Measurements from ENCODE around the gene MAPK1IP1L.

DNA sequence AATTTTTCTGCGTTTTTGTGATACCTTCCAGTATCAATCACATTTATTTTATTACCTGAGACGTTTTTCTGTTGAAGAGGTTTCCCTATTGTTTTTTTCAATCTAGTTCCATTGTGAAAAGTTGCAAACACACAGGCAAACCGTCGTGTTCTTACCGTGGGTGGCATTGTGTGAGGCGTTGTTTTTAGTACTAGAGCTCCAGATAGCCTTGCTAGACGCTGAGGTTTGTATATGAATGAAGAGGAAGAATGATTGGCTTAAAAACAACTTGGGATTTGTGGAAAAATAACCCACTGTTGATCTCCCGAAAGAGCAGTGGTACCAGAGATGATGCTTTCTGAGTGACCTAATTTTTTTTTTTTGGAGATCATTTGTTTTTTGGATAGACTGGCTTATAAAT lies 23.4 kb upstream of the MAPK1IP1L start:
- TF ChIP-seq, protein P1, sequence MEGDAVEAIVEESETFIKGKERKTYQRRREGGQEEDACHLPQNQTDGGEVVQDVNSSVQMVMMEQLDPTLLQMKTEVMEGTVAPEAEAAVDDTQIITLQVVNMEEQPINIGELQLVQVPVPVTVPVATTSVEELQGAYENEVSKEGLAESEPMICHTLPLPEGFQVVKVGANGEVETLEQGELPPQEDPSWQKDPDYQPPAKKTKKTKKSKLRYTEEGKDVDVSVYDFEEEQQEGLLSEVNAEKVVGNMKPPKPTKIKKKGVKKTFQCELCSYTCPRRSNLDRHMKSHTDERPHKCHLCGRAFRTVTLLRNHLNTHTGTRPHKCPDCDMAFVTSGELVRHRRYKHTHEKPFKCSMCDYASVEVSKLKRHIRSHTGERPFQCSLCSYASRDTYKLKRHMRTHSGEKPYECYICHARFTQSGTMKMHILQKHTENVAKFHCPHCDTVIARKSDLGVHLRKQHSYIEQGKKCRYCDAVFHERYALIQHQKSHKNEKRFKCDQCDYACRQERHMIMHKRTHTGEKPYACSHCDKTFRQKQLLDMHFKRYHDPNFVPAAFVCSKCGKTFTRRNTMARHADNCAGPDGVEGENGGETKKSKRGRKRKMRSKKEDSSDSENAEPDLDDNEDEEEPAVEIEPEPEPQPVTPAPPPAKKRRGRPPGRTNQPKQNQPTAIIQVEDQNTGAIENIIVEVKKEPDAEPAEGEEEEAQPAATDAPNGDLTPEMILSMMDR (IDR thresholded peaks at IDR 0.05): no peak
- no peak for TF ChIP-seq ZFX (IDR thresholded peaks at IDR 0.05; ENCODE audit: borderline replicate concordance)
